GM18505 (cell line): ENCODE measurements around the gene MOCS1.

ENCODE experiments used
- ATAC-seq: cut with Tn5 transposase; IDR thresholded peaks from one replicate; pipeline ENCODE4 v1.9.1; 2021; ENCODE audit not compliant: unreplicated experiment
- POLR2A ChIP-seq: IDR thresholded peaks from 4 replicates; pipeline ENCODE4 v1.6.1; 2011; ENCODE audit warnings: borderline replicate concordance; ENCODE audit not compliant: insufficient read depth, insufficient read length; ENCODE audit errors: extremely low read depth

The MOCS1 gene

GRCh38 chr6:39880594-39880993 is 53.7 kb downstream of the MOCS1 start:
- no peak for ATAC-seq
- TF ChIP-seq POLR2A, result no peak

- TF ChIP-seq POLR2A, result no peak
- no peak for ATAC-seq
Observed at GRCh38 chr6:39879535-39879934, 54.7 kb downstream of the MOCS1 start.

GRCh38 chr6:39876826-39877225 is 57.4 kb downstream of the MOCS1 start:
- ATAC-seq, result no peak
- no peak for TF ChIP-seq POLR2A

GRCh38 chr6:39876111-39876510 is 58.2 kb downstream of the MOCS1 start:
- no peak for TF ChIP-seq POLR2A
- no peak for ATAC-seq

GRCh38 chr6:39873439-39873838 is 60.8 kb downstream of the MOCS1 start:
- no peak for TF ChIP-seq POLR2A
- no peak for ATAC-seq

- no peak for ATAC-seq
- no peak for TF ChIP-seq POLR2A
Observed at GRCh38 chr6:39870950-39871349, 63.3 kb downstream of the MOCS1 start.

GRCh38 chr6:39867592-39867991 is 66.7 kb downstream of the MOCS1 start:
- TF ChIP-seq POLR2A, result no peak
- no peak for ATAC-seq

- ATAC-seq, result no peak
- no peak for TF ChIP-seq POLR2A
Observed at GRCh38 chr6:39865011-39865888, 69.0 kb downstream of the MOCS1 start.

- no peak for ATAC-seq
- TF ChIP-seq POLR2A, result no peak
Observed at GRCh38 chr6:39861663-39862062, 72.6 kb downstream of the MOCS1 start.

GRCh38 chr6:39859025-39859424 is 75.2 kb downstream of the MOCS1 start:
- TF ChIP-seq POLR2A, result no peak

GRCh38 chr6:39855356-39855995 is 78.8 kb downstream of the MOCS1 start:
- TF ChIP-seq POLR2A, result no peak
- no peak for ATAC-seq

More at GRCh38 chr6:39859025-39859424, 75.2 kb downstream of the MOCS1 start:
- ATAC-seq, result no peak
